GM21526 (cell line): Measurements from ENCODE around the gene AUTS2.

Source experiments
- ATAC-seq: cut with Tn5 transposase; IDR thresholded peaks from one replicate; pipeline ENCODE4 v1.9.1; 2021; ENCODE audit warnings: moderate library complexity; ENCODE audit not compliant: unreplicated experiment, low FRiP score

Gene AUTS2

GRCh38 chr7:69873512-69873911 is 275.2 kb downstream of the AUTS2 start:
- no peak for ATAC-seq

GRCh38 chr7:69878015-69878414 is 279.7 kb downstream of the AUTS2 start:
- ATAC-seq: no peak

GRCh38 chr7:69878591-69878990 is 280.3 kb downstream of the AUTS2 start:
- no peak for ATAC-seq

GRCh38 chr7:69879989-69880388 is 281.7 kb downstream of the AUTS2 start:
- no peak for ATAC-seq

GRCh38 chr7:69880840-69881239 is 282.6 kb downstream of the AUTS2 start:
- ATAC-seq: no peak

GRCh38 chr7:69882269-69882668 is 284.0 kb downstream of the AUTS2 start:
- peak; percentile 85 for ATAC-seq

GRCh38 chr7:69883399-69883891 is 285.2 kb downstream of the AUTS2 start:
- no peak for ATAC-seq

GRCh38 chr7:69885431-69885830 is 287.2 kb downstream of the AUTS2 start:
- ATAC-seq: no peak

GRCh38 chr7:69889338-69889975 is 291.2 kb downstream of the AUTS2 start:
- ATAC-seq: no peak

- ATAC-seq: no peak
Measured at GRCh38 chr7:69889976-69890351, 291.7 kb downstream of the AUTS2 start.

GRCh38 chr7:69892790-69893189 is 294.5 kb downstream of the AUTS2 start:
- ATAC-seq: no peak

- ATAC-seq: peak; percentile 56
Measured at GRCh38 chr7:69893906-69894305, 295.6 kb downstream of the AUTS2 start.

- ATAC-seq: no peak
Measured at GRCh38 chr7:69895446-69895845, 297.2 kb downstream of the AUTS2 start.

- ATAC-seq: no peak
Measured at GRCh38 chr7:69896121-69896520, 297.8 kb downstream of the AUTS2 start.

GRCh38 chr7:69898189-69898588 is 299.9 kb downstream of the AUTS2 start:
- ATAC-seq: no peak

- no peak for ATAC-seq
Measured at GRCh38 chr7:69903410-69903809, 305.1 kb downstream of the AUTS2 start.

- ATAC-seq: peak; percentile 89
Measured at GRCh38 chr7:69906283-69906995, 308.2 kb downstream of the AUTS2 start.

- ATAC-seq: no peak
Measured at GRCh38 chr7:69907720-69908119, 309.4 kb downstream of the AUTS2 start.

- ATAC-seq: no peak
Measured at GRCh38 chr7:69908454-69908853, 310.2 kb downstream of the AUTS2 start.

GRCh38 chr7:69910150-69910549 is 311.9 kb downstream of the AUTS2 start:
- no peak for ATAC-seq

- ATAC-seq: no peak
Measured at GRCh38 chr7:69911337-69911736, 313.1 kb downstream of the AUTS2 start.

- no peak for ATAC-seq
Measured at GRCh38 chr7:69912141-69912540, 313.9 kb downstream of the AUTS2 start.
